Raji (cell line): ENCODE data around the gene RACK1.

Source experiments
- POLR2A ChIP-seq: IDR thresholded peaks from 2 replicates; pipeline ENCODE4 v1.6.1; 2011; ENCODE audit warnings: low read depth, low read length, control low read depth; ENCODE audit not compliant: insufficient read depth

Gene RACK1

DNA sequence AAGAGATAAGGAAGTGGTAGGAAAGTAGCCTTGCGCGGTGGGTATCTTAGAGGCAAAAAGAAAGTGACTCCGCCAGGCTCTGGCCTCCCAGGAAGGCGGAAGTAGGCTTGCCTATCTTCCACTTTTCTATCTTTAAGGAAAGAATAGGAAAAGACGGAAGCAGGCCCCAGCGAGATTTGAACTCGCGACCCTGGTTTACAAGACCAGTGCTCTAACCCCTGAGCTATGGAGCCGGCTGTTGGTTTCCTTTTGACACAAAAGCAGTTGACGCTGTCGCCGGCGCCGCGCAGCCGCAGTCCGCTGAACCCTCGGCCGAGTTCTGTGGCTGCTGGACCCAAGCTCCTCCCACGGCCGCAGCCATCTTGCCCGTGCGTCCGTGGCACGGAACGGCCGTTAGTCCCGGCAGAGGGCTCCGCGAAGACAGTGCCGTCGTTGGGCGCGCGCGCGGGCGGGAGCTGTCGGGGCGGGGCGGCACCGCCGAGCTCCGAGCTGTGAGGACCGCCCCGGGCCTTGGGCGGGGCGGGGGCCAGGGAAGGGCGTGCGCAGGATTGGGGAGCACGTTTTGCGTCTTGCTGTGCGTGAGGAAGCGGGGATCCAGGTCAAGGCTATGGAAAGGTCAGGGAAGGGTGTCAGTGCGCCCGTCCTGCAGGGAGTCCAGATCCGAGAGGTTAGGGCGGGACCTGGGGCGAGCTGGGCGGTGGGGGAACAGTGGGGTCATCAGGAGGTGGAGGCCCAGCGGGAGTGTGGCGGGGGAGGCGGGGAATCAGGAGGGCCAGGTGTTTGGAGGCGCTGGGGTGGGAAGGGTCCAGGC is 52.0 kb downstream of the RACK1 start:
- TF ChIP-seq POLR2A = peak; percentile 61

DNA sequence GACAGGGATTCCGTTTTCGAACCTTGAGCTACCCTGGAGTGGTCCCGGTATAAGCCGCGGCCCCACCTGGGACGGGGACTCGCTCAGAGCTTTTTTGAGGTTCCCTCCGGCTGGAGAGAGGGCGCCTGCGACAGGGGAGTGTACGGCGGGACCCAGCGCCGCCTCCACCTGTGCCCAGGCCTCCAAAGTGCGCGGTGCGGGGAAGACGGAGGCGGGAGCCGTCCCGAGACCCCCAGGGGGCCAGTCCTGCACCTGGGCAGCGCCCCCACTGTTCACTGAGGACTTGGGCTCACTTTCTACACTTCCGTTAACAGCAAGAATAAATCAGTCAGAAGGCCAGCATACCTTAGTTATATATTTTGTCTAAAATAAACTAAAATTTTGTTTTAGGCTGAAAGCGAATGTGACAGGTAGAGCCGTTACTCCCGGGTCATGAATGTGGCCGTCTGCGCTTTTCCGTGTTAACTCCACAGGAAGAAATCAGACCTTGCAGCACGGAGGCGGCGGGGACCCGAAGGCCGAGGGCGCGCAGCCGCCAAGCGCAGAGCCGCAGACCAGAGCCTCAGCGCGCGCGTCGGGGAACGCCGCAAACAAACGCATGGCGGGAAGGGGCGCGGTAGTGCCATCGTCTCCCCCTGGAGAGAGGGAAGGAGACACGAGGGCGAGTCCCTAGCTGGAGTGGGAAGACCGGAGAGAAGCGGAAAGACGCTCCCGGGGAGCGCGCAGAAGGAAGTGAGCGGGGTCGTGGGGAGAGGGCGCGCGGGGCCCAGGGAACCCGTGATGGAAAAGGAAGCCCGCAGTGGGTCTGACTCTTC is 52.8 kb downstream of the RACK1 start:
- peak; percentile 11; the same call in 1 of the 2 replicates for TF ChIP-seq POLR2A

DNA sequence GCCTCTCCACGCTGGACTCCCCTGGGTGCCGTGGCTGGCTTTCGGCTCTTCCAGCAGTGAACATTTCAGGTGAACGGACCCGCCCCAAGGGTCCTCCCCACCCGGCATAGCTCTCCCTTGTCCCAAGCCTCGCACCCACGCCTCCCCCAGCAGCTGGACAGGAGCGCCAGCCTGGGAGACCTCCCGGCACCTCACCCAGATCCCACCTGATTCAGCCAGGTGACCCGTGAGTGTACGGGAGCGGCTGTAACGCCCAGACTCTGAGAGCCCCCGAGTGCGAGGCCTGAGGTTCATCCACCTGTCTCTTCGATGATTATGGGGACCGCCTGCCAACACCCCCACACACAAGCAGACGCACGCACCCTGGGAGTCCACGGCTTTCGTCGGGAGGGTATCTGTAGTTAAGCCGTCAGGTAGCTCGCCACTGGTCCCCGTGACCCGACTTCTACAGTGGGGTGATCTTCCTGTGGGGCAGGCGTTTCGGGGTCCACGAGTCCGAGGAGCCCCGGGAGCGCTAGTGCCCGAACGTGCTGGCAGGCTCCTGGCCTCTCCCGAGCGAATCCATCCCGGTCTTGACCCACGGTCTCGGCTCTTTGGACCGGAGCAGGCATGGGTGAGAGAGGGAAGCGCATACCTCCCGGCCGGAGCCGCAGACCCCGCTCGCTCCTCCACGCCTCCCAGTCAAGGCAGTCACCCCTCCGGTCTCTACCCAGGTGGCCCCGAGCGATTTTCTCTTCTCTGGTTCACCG is 53.6 kb downstream of the RACK1 start:
- TF ChIP-seq POLR2A = no peak

DNA sequence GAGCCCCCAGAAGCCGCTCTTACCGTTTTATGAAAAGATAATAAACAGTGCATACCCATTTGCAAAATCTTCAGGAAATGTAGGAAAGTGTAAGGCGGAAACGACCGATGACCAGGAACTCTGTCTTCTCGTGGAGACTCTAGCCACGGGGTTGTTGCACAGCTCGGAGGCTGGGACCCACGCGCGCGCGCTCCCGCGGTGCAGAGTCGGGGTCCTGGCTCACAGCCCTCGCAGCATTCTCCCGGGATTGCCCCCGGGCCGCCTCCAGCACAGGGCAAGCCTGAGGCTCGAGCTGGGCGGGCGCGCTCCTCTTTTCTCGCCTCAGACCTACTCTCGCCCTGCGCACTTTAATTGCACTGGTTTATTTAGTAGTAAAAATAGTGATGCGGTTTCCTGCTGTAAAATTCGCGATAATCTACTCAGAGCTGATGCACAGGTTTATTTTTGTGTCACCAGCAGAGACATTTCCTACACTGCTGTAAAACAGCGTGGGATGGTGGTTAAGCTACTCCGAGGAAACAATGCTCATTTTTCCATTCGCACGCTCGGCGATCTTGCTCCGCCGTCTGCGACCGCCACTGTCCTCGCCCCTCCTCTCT is 54.2 kb downstream of the RACK1 start:
- no peak for TF ChIP-seq POLR2A

DNA sequence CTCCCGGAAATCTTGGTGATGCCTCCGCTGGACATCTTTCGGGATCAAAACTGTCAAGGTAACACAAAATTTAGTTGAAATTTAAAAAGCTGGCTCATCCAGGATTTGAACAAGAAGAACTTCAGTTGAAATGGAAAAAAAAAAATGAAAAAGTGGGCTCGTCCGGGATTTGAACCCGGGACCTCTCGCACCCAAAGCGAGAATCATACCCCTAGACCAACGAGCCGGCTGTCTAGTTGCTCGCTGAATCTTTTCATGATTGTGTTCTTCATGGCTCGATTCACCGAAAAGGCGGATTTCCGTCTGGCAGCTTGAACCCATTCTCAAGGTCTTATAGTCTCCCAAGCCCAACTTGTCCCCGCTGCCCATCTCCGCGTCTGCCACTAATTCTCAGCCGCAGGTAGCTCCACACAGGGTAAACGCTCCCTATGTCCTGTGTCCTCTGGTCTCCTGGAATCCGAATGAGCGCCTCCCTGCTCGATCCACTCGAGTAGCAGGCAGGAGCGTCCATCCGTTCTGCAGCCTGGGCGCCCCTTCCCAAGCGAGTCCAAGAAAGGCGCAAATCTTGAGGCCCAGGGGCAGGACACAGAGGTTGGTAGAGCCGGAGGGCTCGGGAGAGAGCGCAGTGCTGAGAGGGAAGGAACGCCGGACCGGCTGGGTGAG is 54.9 kb downstream of the RACK1 start:
- no peak for TF ChIP-seq POLR2A

DNA sequence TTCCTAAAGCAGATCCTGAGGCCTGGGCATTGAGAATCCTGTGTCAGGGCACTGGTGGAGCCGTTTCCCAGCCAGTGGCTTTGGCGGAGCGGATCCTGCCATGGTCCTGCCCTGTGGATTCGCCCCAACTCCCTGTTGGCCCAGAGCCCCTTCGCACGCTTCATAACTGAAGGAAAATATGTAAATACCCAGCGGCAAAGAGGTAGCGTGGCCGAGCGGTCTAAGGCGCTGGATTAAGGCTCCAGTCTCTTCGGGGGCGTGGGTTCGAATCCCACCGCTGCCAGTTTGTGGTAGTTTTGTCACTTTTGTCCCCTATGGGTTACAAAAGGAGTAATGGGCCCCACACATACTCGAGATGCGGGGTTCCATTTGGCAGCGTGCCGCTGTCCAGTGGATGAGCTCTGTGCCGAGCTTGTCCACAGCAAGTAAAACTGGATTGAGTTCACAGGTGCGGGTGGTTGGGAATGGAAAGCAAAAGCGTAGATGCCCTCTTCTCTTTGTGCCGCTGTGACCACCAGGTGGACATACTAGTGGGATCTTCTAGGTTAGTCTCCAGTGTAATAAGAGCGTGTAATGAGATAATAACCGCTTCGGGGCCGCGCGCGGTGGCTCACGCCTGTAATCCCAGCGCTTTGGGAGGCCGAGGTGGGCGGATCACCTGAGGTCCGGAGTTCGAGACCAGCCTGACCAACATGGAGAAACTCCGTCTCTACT is 56.0 kb downstream of the RACK1 start:
- no peak; the same call in 1 of the 2 replicates for TF ChIP-seq POLR2A

DNA sequence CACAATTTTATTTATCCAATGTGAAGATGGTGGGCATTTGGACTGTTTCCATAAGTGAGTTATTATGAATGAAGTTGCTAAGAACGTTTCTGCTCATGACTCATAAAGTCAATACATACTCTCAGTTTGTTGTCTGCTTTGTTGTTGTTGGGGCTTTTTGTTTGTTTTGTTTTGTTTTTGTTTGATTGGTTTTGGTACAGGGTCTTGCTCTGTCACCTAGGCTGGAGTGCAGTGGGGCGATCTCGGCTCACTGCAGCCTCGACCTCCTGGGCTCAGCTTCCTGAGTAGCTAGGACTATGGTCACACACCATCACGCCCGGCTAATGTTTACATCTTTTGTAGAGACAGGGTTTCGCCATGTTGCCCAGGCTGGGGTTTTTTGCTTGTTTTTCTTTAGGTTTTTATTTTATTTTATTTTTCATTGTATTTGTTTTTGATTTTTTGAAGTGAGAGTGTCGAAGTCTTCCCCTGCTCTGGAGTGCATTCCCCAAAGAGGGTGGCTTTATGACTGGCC is 56.7 kb downstream of the RACK1 start:
- no peak; the same call in 1 of the 2 replicates for TF ChIP-seq POLR2A
